T47D (cell line): ENCODE results near the gene GAGE2A.
"Not testable (repeated sequence)": the region's sequence is repeated elsewhere in the genome, so short reads cannot be mapped to it uniquely, and the experiment has no call there.

ENCODE experiments used
- DNase-seq, 2 experiments: peaks; one replicate each; pipeline versions ENCODE4 v3.0.0 to v3.0.0-alpha.2; 2011 to 2012; ENCODE audit warnings: low read depth in 1 of 2, low spot score in 1 of 2
- JUND ChIP-seq: IDR thresholded peaks from 2 replicates; pipeline ENCODE4 v1.6.1; 2012; ENCODE audit warnings: low read depth
- in situ Hi-C: cut with HindIII; loops from 2 replicates; pipeline ENCODE4 v1.10.0; 2016; ENCODE audit warnings: low sequenced_read_pairs, low pct_unique_long_range_greater_than_20kb

GAGE2A gene

GRCh38 chrX:49589196-49589595 is at the start of gene GAGE2A:
GAGE2A (plus strand) TSS chrX:49589496; CDS start chrX:49590651, 1,155 bp downstream.
- DNase-seq, in situ Hi-C loops: not testable (repeated sequence)

DNA sequence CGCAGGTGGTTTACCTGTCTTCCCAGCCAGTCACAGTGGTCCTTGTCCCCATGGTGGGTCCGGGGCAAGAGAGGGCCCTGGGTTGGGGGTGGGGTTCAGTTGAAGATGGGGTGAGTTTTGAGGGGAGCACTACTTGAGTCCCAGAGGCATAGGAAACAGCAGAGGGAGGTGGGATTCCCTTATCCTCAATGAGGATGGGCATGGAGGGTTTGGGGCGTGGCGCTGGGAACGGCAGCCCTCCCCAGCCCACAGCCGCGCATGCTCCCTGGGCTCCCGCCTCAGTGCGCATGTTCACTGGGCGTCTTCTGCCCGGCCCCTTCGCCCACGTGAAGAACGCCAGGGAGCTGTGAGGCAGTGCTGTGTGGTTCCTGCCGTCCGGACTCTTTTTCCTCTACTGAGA is 47.9 kb upstream of the GAGE2A start, which contains the start of gene GAGE12D:
GAGE12D (plus strand) TSS at position 301 of the 400 bp plus-strand sequence. CDS start 1,155 bp downstream, outside the sequence.
- in situ Hi-C loops, DNase-seq: not testable (repeated sequence)

DNA sequence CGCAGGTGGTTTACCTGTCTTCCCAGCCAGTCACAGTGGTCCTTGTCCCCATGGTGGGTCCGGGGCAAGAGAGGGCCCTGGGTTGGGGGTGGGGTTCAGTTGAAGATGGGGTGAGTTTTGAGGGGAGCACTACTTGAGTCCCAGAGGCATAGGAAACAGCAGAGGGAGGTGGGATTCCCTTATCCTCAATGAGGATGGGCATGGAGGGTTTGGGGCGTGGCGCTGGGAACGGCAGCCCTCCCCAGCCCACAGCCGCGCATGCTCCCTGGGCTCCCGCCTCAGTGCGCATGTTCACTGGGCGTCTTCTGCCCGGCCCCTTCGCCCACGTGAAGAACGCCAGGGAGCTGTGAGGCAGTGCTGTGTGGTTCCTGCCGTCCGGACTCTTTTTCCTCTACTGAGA is 38.3 kb upstream of the GAGE2A start, which contains the start of gene GAGE12E:
GAGE12E (plus strand) TSS at position 301 of the 400 bp plus-strand sequence. CDS start 1,155 bp downstream, outside the sequence.
- DNase-seq, in situ Hi-C loops: not testable (repeated sequence)

DNA sequence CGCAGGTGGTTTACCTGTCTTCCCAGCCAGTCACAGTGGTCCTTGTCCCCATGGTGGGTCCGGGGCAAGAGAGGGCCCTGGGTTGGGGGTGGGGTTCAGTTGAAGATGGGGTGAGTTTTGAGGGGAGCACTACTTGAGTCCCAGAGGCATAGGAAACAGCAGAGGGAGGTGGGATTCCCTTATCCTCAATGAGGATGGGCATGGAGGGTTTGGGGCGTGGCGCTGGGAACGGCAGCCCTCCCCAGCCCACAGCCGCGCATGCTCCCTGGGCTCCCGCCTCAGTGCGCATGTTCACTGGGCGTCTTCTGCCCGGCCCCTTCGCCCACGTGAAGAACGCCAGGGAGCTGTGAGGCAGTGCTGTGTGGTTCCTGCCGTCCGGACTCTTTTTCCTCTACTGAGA is 28.8 kb upstream of the GAGE2A start, which contains the start of gene GAGE12F:
GAGE12F (plus strand) TSS at position 301 of the 400 bp plus-strand sequence. CDS start 1,155 bp downstream, outside the sequence.
- in situ Hi-C loops, result not testable (repeated sequence)

DNA sequence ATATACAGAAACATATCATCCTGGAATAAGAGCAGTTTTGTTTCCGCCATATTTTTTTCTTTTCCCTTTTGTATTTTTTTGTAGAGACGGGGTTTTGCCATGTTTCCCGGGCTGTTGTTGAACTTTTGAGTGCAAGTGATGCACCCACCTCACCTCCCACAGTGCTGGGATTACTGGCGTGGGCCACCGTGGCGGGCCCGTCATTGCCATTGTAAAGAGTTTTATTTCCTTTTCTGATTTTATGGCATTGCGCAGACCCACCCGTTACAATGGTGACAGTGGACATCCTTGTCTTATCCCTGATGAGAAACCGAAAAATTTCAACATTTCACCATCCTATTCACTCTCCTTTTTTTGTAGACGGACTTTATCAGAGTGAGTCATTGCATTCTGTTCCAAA is 20.6 kb upstream of the GAGE2A start:
- DNase-seq, in situ Hi-C loops: not testable (repeated sequence)

More for the DNA sequence above, 28.8 kb upstream of the GAGE2A start, which contains the start of gene GAGE12F:
- DNase-seq, result not testable (repeated sequence)

DNA sequence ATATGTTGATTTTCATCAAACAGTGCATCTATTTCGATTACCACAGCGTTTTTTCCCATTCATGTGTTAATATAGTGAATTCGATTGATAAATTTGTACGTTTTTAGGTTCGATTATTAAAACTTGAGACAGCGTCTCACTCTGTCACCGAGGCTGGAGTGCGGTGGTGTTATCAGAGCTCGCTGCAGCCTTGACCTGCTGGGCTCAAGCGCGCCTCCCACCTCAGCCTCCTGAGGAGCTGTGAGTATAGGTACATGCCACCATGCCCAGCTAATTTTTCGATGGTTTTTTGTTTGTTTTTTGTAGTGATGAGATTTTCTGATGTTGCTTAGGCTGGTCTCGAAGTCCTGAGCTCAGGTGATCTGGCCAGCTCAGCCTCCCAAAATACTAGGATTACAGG is 20.1 kb upstream of the GAGE2A start:
- in situ Hi-C loops, DNase-seq: not testable (repeated sequence)

DNA sequence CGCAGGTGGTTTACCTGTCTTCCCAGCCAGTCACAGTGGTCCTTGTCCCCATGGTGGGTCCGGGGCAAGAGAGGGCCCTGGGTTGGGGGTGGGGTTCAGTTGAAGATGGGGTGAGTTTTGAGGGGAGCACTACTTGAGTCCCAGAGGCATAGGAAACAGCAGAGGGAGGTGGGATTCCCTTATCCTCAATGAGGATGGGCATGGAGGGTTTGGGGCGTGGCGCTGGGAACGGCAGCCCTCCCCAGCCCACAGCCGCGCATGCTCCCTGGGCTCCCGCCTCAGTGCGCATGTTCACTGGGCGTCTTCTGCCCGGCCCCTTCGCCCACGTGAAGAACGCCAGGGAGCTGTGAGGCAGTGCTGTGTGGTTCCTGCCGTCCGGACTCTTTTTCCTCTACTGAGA is 19.2 kb upstream of the GAGE2A start, which contains the start of gene GAGE12G:
GAGE12G (plus strand) TSS at position 301 of the 400 bp plus-strand sequence. CDS start 1,155 bp downstream, outside the sequence.
- in situ Hi-C loops, DNase-seq: not testable (repeated sequence)

- in situ Hi-C loops, DNase-seq: not testable (repeated sequence)
These were observed 9.6 kb upstream of the GAGE2A start, which contains the start of gene GAGE12H for GRCh38 chrX:49579649-49580048. GAGE12H (plus strand) TSS chrX:49579949; CDS start chrX:49581104, 1,155 bp downstream.

GRCh38 chrX:49589769-49590478 is 628 bp downstream of the GAGE2A start:
- DNase-seq, in situ Hi-C loops: not testable (repeated sequence)

GRCh38 chrX:49590488-49590887 is 1.2 kb downstream of the GAGE2A start:
- DNase-seq, in situ Hi-C loops: not testable (repeated sequence)

DNA sequence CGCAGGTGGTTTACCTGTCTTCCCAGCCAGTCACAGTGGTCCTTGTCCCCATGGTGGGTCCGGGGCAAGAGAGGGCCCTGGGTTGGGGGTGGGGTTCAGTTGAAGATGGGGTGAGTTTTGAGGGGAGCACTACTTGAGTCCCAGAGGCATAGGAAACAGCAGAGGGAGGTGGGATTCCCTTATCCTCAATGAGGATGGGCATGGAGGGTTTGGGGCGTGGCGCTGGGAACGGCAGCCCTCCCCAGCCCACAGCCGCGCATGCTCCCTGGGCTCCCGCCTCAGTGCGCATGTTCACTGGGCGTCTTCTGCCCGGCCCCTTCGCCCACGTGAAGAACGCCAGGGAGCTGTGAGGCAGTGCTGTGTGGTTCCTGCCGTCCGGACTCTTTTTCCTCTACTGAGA is 9.4 kb downstream of the GAGE2A start, which contains the start of gene GAGE1:
GAGE1 (plus strand) TSS at position 301 of the 400 bp plus-strand sequence. CDS start 1,155 bp downstream, outside the sequence.
- in situ Hi-C loops, DNase-seq: not testable (repeated sequence)

DNA sequence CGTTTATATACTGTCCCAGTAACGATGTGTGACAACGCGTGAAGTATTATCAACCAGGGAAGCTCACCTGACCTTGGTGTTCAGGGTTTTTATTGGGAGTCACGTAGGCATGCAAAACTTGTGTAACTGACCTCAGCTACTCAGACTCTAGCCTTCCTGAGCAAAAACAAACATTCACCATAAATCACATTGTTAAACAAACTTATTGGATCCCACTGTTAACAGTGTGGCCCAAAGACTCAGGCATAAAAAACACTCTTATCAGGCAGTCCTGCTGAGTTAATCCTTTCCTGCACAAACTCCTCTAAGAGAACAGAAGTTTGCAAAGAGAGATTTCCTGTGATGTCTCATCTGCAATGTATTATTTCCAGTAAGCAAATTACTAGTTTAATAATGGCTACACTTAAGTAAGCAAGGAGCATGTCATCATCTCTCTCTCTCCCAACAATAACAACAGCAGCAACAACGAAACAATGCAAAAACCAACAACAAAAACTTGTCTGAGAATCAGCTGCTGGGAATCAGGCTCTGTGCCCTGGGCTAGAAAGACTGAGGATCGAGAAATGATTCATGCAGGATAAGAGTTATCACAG is 21.5 kb downstream of the GAGE2A start:
- no peak for TF ChIP-seq JUND
- in situ Hi-C loops, result no loop called here
- no peak for DNase-seq

DNA sequence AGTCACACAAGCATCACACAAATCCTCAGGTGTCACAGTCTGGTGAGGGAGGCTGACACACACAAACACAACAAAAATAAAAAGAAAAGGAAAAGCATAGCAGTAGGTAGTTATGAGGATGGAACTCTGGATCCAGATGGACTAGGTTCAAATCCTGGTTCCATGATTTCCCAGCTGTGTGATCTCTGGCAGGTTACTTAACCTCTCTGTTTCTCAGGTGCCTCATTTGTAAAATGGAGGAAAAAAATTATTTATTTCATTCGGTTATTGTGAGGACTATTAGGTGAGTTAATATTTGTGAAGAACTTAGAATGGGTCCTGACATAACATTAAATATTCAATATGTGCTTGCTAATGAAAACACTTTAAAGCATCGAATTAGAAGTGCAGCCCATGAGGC is 29.3 kb downstream of the GAGE2A start:
- no peak for TF ChIP-seq JUND
- no peak for DNase-seq
- in situ Hi-C loops, result no loop called here
